Activated CD4-positive, CD25-positive, alpha-beta regulatory T cell treated with anti-CD3 and anti-CD28 coated beads, Interleukin-2, amount 50 U/mL, for 16 hours (primary cell): Measurements from ENCODE around the gene FXYD3.
A peak's percentile ranks its signal among the peaks of the same experiment; 100 is the strongest.

ENCODE experiments used
- DNase-seq: peaks from one replicate; pipeline ENCODE4 v3.0.0-alpha.2; 2020; ENCODE audit warnings: low read depth, low spot score

The FXYD3 gene

GRCh38 chr19:35115177-35115951 is at the start of gene FXYD3:
TSS of gene FXYD3 (plus strand) at chr19:35115823. CDS start at chr19:35119377, 3,554 bp downstream.
- DNase-seq: no peak

GRCh38 chr19:35066121-35066520 is 49.5 kb upstream of the FXYD3 start:
- DNase-seq: no peak

GRCh38 chr19:35066691-35067563 is 48.7 kb upstream of the FXYD3 start:
- DNase-seq: peak; percentile 77

GRCh38 chr19:35068941-35069634 is 46.5 kb upstream of the FXYD3 start:
- DNase-seq: no peak

- DNase-seq: no peak
Measured at GRCh38 chr19:35069696-35070095, 45.9 kb upstream of the FXYD3 start.

GRCh38 chr19:35070471-35070870 is 45.2 kb upstream of the FXYD3 start:
- no peak for DNase-seq

GRCh38 chr19:35073516-35073915 is 42.1 kb upstream of the FXYD3 start:
- no peak for DNase-seq

- no peak for DNase-seq
Measured at GRCh38 chr19:35073941-35074340, 41.7 kb upstream of the FXYD3 start.

GRCh38 chr19:35074426-35075201 is 41.0 kb upstream of the FXYD3 start:
- DNase-seq: no peak

- no peak for DNase-seq
Measured at GRCh38 chr19:35075202-35076025, 40.2 kb upstream of the FXYD3 start.

- DNase-seq: no peak
Measured at GRCh38 chr19:35076026-35076370, 39.6 kb upstream of the FXYD3 start.

- no peak for DNase-seq
Measured at GRCh38 chr19:35076657-35077056, 39.0 kb upstream of the FXYD3 start.

GRCh38 chr19:35077411-35078223 is 38.0 kb upstream of the FXYD3 start:
- DNase-seq: no peak

GRCh38 chr19:35079826-35080225 is 35.8 kb upstream of the FXYD3 start:
- DNase-seq: no peak

GRCh38 chr19:35080613-35081170 is 34.9 kb upstream of the FXYD3 start:
- DNase-seq: no peak

GRCh38 chr19:35081201-35081600 is 34.4 kb upstream of the FXYD3 start:
- DNase-seq: no peak

- DNase-seq: no peak
Measured at GRCh38 chr19:35083691-35084508, 31.7 kb upstream of the FXYD3 start.

- no peak for DNase-seq
Measured at GRCh38 chr19:35084509-35084762, 31.2 kb upstream of the FXYD3 start.

GRCh38 chr19:35085947-35086346 is 29.7 kb upstream of the FXYD3 start:
- no peak for DNase-seq
